GM12891 (cell line): ENCODE data around the gene GREB1.

ENCODE experiments used
- DNase-seq: peaks from one replicate; pipeline ENCODE4 v3.0.0; 2011; ENCODE audit warnings: low spot score; ENCODE audit not compliant: insufficient read length
- FAIRE-seq: peaks from 2 replicates; lab custom pipeline; 2011; peaks lifted over from hg19 to GRCh38; lab: Jason Lieb, UNC
- PAX5 ChIP-seq: IDR thresholded peaks from 2 replicates; pipeline ENCODE4 v1.6.1; 2011; ENCODE audit warnings: low read length, moderate library complexity, mild to moderate bottlenecking; ENCODE audit not compliant: insufficient read depth, severe bottlenecking
- POLR2A ChIP-seq: IDR thresholded peaks from 2 replicates; pipeline ENCODE4 v1.6.1; 2011; ENCODE audit warnings: low read depth, low read length, control low read depth
- POLR2AphosphoS5 ChIP-seq: IDR thresholded peaks from 2 replicates; pipeline ENCODE4 v1.6.1; 2011; ENCODE audit warnings: low read depth, low read length, control low read depth
- POU2F2 ChIP-seq: IDR thresholded peaks from 2 replicates; pipeline ENCODE4 v1.6.1; 2011; ENCODE audit warnings: low read depth, mild to moderate bottlenecking, control low read depth, low read length, moderate library complexity
- SPI1 ChIP-seq: IDR thresholded peaks from 2 replicates; pipeline ENCODE4 v1.6.1; 2011; ENCODE audit warnings: low read depth, low read length, control low read depth
- TAF1 ChIP-seq: IDR thresholded peaks from 2 replicates; pipeline ENCODE4 v1.6.1; 2011; ENCODE audit warnings: low read depth, low read length, control low read depth

GREB1 gene

DNA sequence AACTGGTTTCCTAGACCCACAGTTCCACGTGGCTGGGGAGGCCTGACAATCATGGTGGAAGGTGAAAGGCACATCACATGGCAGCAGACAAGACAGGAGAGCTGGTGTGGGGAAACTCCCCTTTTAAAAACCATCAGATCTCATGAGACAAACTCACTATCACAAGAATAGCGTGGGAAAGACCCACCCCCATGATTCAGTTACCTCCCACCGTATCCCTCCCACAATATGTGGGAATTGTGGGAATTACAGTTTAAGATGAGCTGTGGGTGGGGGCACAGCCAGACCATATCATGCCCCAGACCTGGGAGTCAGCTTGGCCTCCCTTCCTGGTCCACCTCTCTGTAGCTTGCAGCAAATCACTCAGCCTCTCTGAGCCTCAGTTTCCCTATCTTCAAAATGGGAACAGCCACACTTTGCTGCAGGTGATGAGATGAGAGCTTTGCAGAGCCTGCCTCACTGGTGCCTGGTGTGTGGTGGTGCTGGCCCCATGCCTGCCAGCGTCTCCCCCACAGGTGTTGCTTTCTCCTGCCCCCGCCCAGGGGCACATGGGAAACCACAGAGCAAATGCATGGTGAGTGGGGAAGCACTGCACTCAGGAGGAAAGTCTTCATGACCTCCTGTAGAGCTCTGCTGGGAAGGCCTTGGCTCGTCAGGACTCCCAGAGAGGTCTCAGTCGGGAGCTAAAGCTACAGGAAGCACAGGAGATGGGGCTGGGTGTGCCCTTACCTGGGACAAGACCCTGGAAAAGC is 31.1 kb downstream of the GREB1 start:
- DNase-seq, result no peak
- TF ChIP-seq POLR2A, result no peak
- no peak for TF ChIP-seq POLR2AphosphoS5
- no peak for TF ChIP-seq POU2F2
- TF ChIP-seq TAF1, result no peak
- no peak for TF ChIP-seq SPI1
- TF ChIP-seq PAX5, result no peak
- FAIRE-seq, result no peak

DNA sequence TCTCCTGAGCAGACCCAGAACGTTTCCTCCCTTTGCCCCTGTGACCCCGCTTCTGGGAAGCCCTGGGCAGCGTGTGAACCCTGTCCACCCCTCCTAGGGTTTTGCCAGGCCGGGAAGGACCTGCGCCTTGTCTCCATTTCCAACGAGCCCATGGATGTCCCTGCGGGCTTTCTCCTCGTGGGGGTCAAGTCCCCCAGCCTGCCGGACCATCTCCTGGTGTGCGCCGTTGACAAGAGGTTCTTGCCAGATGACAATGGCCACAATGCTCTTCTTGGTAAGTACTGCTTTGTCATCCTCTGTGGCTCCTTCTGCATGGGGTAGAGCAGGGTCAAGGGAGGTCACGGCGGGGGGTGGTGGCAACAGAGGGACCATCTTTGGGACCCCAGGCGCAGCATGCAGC is 32.5 kb downstream of the GREB1 start:
- no peak for FAIRE-seq
- DNase-seq, result no peak
- TF ChIP-seq SPI1 (no peak), TAF1 (no peak)

DNA sequence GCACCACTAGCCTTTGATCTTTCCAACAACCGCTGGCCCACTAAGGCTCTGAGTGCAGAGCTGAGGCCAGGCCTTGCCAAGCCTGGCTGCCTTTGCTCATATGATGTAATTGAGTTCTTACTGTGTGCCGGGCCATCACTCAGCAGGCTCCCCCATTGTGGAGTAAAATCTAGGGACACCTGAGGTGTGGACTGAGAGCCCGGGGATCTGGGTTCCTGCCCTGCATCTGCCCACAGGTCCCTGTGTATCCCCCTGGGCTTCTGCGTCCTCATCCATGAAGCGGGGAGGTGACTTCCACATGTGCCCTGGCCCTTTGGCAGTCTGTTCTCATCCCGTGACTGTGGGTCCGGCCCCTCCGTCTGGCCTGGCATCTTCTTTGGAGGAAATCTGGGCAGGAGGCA is 33.8 kb downstream of the GREB1 start:
- no peak for FAIRE-seq
- no peak for TF ChIP-seq TAF1
- no peak for TF ChIP-seq SPI1
- TF ChIP-seq POLR2AphosphoS5, result no peak
- TF ChIP-seq POU2F2, result no peak
- no peak for TF ChIP-seq POLR2A
- no peak for TF ChIP-seq PAX5
- no peak for DNase-seq

DNA sequence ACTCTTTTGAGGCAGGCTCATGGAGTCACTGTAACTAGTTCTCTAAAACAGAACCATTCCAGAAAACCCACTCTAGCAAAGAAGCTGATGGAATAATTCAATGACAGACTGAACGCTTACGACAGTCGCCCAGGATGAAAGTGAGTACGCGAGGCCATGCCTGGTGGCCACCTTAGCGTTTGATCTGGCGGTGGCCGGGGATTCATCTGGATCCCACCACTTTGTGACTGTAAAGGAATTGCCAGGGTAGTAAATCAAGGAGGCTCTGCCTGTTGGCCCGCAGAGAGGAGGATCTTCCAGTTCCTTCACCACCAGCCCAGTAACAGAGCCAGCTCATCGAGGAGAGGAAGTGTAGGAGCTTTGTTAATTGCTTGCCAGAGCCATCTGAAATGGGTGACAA is 34.6 kb downstream of the GREB1 start:
- no peak for TF ChIP-seq TAF1
- no peak for TF ChIP-seq POU2F2
- TF ChIP-seq POLR2AphosphoS5, result no peak
- no peak for TF ChIP-seq POLR2A
- no peak for TF ChIP-seq SPI1
- TF ChIP-seq PAX5, result no peak
- FAIRE-seq (no peak), DNase-seq (no peak)

DNA sequence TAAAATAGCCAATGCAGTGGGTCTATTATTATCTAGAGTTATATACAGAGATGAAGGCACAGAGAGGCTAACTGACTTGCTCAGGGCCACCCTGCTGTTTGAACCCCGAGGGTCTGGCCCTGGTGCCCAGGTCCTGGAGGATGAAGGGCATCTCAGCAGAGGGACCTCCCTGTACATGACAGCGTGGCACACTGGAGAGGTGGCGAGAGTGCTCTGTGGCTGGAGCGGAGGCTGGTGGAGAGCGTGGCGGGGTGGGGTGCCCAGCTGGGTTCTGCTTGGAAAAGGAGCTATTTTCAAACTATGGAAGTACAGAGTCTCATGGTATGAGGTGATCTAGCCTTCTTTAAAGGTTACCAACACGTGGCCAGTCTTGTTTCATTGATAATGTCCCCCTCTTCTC is 35.8 kb downstream of the GREB1 start:
- DNase-seq (no peak), FAIRE-seq (no peak)
- no peak for TF ChIP-seq TAF1
- no peak for TF ChIP-seq POLR2AphosphoS5
- TF ChIP-seq POU2F2, result no peak
- TF ChIP-seq POLR2A, result no peak
- TF ChIP-seq SPI1, result no peak
- TF ChIP-seq PAX5, result no peak

DNA sequence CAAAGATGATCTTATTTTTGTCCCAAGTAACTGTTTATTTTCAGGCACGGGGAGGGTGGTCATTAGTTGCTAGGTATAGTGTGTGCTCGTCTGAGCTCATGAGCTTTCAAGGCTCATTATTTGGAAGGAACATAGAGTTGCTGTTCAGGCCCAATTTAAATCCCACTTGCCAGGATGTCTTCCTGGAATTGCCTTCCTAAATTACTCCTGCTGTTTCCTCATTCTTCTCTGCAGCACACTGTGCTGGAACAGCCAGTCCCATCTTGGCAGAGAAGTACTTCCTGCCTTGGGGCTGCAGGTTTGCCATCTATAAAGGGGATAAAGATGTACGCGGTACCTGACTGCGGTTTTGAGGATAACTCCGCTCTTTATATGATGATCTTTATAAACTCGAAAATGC is 37.3 kb downstream of the GREB1 start:
- FAIRE-seq, result no peak
- no peak for DNase-seq
- TF ChIP-seq SPI1 (no peak), PAX5 (no peak), TAF1 (no peak), POLR2AphosphoS5 (no peak), POU2F2 (no peak), POLR2A (no peak)

DNA sequence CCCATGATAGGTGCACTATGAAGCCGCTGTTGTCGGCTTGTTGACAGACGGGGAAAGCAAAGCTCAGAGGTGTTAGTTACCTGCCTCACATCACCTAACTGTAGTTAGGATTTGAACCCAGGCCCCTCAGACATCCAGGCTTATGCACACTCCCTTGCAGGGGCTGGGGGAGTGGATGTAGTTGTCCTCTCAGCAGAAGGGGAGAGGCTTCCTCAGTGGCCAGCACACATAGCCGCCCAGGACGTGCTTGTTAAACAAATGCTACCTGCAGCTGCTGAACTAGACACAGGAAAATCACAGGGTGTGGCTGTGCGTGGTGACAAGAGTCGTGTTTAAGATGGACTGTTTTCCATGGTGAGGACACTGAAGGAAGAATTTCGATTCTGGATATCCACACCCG is 39.2 kb downstream of the GREB1 start:
- DNase-seq, result no peak
- TF ChIP-seq TAF1 (no peak), SPI1 (no peak), PAX5 (no peak), POLR2A (no peak), POLR2AphosphoS5 (no peak), POU2F2 (no peak)
- no peak for FAIRE-seq

DNA sequence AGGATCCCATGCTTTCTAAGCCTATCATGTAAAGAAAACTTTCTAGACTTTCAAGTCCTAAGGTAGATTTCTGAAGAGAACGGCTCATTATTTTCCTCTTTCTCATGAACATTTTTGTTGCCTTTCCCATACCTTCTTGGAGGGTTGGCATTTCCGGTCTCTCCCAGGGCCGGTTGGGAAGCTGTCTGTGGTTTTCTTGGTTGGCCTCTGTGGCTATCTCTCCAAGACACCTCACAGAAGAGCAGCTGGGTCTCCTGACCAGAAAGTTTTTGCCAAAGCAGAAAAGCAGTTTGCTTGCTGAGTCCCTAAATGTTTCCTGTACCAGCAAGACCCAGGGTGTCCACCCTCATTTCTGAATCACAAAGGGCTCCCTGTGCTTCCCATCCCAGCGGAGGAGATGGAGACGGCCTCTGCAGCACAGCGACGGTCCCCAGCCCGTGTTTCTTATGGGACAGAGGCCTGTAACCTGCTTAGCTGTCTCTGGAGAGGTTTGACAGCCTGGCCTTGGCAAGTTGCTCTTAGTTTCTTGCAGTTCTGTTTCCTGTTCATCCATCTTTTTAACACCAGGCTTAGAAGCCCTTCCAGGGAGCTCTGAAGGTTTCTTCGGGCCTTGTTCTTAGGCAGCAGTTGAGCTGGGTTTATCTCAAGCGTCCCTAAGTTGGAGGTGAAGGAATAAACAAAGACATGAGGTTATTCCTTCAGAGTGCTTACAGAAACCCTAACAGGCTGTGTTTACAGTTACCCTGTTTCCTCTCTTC is 39.8 kb downstream of the GREB1 start:
- no peak for FAIRE-seq
- TF ChIP-seq POU2F2 (no peak), POLR2A (no peak), SPI1 (no peak), TAF1 (no peak), POLR2AphosphoS5 (no peak), PAX5 (no peak)
- no peak for DNase-seq

DNA sequence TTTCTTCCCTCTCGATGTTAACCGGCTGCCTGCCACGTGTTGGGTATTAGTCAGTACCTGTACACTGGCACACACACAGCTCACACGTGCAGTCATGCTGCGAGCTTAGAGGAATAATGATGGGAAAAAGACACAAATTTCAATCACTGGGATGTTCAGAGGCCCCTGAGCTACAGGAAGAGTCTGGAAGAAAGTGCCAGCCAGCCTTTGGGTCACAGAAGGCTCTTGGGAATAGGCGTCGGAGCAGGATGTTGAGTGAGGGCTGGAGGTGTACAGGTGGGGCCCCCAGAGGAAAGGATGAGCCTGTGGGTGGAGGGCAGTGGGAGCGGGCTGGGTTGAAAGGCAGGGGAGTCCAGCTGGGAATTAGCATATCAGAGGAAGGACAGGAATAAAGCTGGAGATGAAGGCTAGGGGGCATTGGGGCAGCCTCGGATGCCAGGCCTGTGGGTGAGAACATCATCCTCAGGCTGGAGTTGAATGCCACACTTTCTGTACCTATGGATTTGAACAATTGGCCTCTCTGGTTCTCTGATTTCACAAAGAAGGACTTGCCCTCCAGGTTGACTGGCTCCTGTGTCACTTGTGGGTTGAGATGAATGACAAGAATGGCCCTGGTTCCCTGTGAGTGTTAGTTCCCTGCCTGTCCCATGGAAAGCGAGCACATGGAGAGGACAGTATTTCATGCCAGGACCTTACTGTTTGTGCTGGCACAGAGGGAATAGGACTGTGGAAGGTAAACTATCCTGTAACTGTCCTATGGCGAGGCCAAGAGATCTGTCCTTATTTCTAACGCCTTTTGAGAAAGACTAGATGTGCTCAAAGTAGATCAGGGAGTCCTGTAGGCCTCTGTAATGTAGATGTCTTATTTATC is 40.6 kb downstream of the GREB1 start:
- FAIRE-seq (no peak), DNase-seq (no peak)
- no peak for TF ChIP-seq SPI1
- TF ChIP-seq TAF1, result no peak
- no peak for TF ChIP-seq PAX5
- TF ChIP-seq POU2F2, result no peak
- no peak for TF ChIP-seq POLR2A
- no peak for TF ChIP-seq POLR2AphosphoS5
